AG09309 (cell line): Measurements from ENCODE around the gene PMF1.

Experiments
- DNase-seq: peaks from one replicate; pipeline ENCODE4 v3.0.0-alpha.2; 2010; ENCODE audit warnings: low read depth
- H3K4me3 ChIP-seq: 2 replicates; pipeline ENCODE4 v1.5.1; 2011; ENCODE audit warnings: mild to moderate bottlenecking, low read depth, low read length, moderate library complexity; ENCODE audit not compliant: control insufficient read depth
- CTCF ChIP-seq: IDR thresholded peaks from 2 replicates; pipeline ENCODE4 v1.5.1; 2011; ENCODE audit warnings: mild to moderate bottlenecking, low read depth, low read length, inconsistent platforms; ENCODE audit not compliant: insufficient read depth, control insufficient read depth; ENCODE audit errors: missing control alignments

Gene PMF1

GRCh38 chr1:156193208-156193487 lies 19.7 kb upstream of the PMF1 start:
- peak overlapping the region; percentile 90 for H3K4me3 ChIP-seq
- no peak for TF ChIP-seq CTCF
- no peak for DNase-seq

- TF ChIP-seq CTCF, result peak; percentile 57
- DNase-seq, result peak; percentile 97
- H3K4me3 ChIP-seq, result peak within 1 kb of the TSS; percentile 90
Observed at GRCh38 chr1:156193488-156194299, 19.1 kb upstream of the PMF1 start, which contains the start of gene SLC25A44. Gene SLC25A44 (plus strand): TSS chr1:156194104. CDS start chr1:156199848, 5,744 bp downstream.

- DNase-seq, result no peak
- peak overlapping the region; percentile 90 for H3K4me3 ChIP-seq
- no peak for TF ChIP-seq CTCF
Observed at GRCh38 chr1:156194300-156194652, 18.5 kb upstream of the PMF1 start.

- no peak for TF ChIP-seq CTCF
- DNase-seq, result no peak
- no peak overlapping the region for H3K4me3 ChIP-seq
Observed at GRCh38 chr1:156195853-156196252, 17.0 kb upstream of the PMF1 start.

GRCh38 chr1:156196445-156196844 lies 16.4 kb upstream of the PMF1 start:
- no peak overlapping the region for H3K4me3 ChIP-seq
- DNase-seq, result no peak
- no peak for TF ChIP-seq CTCF

- TF ChIP-seq CTCF, result no peak
- H3K4me3 ChIP-seq, result no peak overlapping the region
- no peak for DNase-seq
Observed at GRCh38 chr1:156198831-156199349, 13.9 kb upstream of the PMF1 start.
